ENCODE data around the gene SLCO1A2.

The SLCO1A2 gene

DNA sequence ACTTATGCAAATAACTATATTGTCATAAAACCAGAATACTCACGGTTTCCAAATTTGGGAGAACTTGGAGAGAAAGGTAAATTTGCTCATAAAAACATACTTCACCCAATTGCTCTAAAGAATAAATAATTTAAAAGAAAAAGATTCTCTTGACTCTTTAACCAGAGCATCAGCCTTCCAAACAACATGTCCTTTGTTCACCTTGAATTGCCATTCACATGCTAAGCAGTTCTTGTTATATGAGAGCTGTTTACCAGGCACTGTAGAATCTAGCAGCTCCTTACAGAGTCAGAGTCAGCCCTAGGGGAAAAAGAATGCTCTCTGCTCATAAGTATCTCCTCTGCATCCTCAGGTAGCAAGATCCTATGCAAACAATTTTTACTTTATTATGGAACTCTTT is 10.2 kb downstream of the SLCO1A2 start:
- DNase-seq = no peak

DNA sequence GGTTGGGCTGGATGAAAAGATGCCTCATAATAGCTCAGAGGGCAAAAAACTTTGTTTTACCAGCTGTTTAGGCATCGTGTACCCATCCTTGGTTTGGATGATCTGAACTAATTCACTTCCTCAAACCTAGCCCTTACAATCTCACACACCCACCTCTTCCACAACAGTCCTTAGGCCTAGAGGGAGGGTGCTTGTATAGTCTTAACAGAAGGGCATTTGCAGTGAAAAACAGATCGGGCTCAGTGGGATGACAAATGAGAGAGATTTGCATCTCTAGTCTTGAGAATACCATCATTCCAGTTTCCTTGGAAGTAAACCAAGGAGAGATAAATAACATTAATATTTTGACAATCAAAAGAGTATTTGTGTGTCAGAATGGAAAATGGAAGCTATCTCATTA is 11.0 kb downstream of the SLCO1A2 start:
- DNase-seq = no peak

DNA sequence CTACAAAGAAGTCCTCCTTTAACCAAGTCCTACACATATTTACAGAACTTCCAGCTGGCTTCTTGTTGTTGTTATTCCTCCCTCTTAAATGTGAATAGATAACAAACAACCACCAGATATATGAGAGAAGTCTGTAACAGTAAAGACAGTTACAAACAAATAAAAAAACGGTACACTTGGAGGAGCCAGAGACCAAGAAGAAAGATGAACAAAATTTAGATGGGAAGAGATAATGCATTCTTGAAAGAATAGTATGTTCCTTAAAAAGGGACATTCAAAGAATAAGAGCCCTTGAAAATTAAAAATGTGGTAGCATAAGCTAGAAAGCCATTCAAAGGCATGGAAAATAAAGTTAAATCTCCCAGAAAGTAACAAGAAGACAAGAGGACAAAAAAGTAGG is 25.9 kb downstream of the SLCO1A2 start:
- DNase-seq = no peak

DNA sequence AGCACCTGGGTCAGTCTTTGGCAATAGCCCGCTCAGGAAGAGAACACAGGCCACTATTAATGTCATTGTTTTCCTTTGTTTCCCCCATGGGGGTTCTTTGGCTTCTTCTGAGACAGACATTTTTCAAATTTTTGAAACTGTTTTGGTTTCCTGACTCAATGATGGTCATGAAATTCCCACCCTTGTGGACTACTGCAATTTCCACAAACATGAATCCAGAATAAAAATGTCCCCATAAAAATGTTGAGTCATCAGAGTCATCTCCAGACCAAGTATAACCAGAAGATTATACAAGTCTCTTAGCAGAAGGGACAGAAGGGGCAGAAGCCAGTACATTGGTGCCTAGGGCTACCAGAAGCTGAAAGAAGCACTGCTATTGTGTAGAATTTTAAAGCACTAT is 29.1 kb downstream of the SLCO1A2 start:
- DNase-seq = no peak

DNA sequence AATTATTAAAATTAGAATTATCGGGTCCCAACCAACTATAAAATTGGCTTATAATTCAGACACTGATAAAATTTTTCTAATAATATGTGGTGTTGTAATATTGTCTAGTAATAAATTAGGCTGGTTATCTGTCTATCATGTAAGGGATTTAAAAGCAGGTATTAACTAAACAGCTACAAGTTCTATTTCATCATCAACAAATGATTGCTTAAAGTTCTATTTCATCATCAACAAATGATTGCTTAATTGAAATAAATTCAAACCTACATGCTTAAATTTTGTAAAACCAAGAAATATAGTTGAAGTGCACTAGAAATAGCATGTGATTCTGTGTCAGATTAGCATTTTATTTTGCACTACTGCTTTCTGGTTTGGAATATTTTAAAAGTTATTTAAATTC is 34.1 kb downstream of the SLCO1A2 start:
- DNase-seq = no peak

DNA sequence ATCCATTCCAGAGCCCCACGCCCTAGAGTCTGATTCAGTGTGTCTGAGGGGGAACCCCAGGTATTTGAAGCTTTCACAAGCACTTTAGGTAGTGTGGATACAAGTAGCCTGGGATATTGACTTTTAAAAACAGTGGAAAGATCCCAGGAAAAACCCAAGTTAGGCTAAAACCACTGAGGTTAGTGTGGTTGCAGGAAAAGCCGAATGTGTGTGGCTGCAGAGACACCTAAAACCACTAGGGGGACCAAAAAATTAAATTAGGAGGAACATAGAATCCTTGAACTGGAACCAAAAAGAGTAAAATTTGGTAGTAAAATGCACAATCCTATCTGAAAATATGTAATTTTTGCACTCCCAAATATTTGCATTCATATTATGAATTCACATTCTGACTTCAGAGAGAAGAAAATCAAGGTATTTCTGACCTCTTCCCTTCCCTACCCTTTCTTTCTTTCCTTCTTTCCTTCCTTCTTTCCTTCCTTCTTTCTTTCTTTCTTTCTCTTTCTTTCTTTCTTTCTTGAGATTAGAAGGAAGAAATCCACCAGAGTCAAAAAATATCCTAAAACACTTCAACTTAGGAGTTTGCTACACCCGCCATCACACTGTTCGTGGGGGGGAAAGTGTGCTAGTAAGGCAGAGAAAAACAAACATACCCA is 37.8 kb downstream of the SLCO1A2 start:
- no peak for DNase-seq

DNA sequence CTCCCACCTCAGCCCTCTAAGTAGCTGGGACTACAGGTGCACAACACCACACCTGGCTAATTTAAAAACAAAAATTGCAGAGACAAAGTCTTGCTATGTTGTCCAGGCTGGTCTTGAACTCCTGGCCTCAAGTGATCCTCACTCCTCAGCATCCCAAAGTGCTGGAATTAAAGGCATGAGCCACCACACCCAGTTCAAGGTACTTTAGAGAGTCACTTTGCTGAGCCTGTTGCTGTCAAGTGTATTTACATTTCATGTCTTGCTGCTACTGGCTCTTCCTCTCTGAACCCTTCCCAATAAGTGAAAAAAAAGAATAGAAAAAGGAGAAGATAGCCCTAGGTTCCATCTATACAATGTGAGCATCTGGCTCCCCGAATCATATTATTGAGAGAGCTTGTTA is 38.4 kb downstream of the SLCO1A2 start:
- no peak for DNase-seq

DNA sequence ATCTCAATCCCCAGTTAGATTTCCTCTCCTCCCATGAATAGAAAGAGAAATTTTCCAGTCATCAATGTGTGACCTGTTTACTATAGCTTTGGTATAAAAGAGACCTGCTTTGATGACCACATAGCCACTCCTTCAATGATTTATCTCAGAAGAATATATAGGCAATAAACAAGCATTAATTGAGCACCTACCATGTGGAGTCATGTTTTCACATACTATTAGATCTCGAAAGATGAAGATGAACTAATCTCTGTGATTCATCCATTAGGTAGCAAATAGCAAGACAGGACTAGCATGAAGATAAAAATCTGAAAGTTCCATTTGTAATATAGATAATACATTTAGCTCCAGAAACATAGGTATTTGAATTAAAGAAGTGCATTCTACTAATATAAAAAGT is 40.5 kb downstream of the SLCO1A2 start:
- DNase-seq = no peak

DNA sequence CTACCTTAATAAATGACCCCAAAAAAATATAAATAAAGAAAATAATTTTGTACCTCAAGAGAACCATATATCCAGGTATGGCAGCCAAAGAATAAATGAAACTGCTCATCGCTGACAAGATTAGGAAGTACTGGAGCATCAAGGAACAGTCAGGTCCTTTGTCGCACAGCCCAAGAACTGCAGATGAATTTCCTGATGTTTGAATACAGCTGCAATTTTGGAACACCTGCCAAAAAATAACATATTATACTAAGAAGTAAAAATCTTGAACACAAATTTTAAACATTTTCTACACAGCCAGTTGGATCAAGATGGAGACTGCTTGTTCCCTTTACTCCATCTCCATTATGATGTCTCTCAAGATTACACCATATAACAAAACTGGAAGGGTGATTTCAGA is 42.6 kb downstream of the SLCO1A2 start:
- no peak for DNase-seq

DNA sequence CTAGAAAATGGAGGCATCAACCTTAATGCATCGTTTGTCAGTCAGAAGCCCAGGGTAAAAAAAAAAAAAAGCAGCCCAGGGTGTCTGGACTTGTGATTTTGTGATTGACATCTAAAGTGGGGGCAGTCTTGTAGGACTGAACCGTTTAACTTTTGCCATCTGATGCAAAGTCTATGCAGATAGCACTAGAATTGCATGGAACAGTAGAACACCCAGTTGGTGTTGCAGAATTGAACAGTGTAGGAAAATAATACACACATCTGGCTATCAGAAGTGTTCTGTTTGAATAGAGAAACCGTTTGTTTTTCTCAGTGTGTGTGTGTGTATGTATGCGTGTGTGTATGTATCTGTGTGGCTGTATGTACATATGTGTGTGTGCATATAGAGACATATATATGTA is 45.0 kb downstream of the SLCO1A2 start:
- DNase-seq = no peak

DNA sequence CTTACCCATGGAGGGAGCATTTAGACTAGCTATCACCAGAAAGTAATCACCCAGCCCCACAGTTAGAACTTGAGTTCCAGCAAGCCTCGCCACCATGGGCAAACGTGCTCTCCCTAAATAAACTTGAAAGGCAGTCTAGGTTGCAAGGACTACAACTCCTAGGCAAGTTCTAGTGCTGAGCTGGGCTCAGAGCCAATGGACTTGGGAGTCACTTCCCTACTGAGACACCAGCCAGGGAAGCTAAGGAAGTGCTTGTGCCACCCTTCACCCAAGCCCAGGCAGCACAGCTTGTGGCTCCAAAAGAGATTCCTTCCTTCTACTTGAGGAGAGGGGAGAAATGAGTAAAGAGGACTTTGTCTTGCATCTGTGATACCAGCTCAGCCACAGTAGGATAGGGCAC is 57.9 kb downstream of the SLCO1A2 start:
- no peak for DNase-seq

DNA sequence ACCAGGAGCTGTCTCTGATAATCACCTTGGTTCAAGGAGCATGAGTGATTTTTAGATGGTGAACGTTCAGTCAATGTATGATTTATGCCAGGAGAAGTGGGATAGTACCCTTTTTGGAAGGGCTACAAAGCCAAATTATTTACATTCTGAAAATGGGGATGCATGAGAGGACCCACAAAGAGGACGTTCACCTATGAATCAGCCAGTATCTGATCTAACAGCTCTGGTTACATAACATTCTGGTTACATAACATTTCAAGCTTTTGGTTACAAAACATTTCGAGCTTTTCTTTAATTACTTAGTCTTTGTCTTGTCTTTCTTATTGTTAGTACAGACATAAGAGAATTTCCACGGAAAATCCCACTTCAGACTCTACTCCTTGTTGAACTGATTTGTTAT is 68.8 kb downstream of the SLCO1A2 start:
- DNase-seq = no peak

DNA sequence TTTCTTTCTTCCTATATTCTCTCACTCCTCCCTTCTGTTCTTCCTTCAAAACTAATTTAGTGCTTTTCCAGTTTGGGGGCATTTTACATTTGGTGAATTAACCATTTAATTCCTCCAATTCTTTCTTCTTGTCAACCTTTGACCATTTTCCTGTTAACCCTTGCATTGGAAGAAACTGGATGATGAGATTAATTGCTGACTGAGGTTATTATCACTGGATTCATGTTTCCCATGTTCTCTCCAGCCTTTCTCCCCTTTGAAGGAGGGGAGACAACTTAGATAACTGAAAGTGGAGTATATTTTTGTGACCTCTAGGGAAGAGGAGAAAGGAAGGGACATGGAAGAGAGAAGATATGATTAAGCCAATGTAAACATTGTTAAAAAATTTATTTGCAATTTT is 70.5 kb downstream of the SLCO1A2 start:
- no peak for DNase-seq

DNA sequence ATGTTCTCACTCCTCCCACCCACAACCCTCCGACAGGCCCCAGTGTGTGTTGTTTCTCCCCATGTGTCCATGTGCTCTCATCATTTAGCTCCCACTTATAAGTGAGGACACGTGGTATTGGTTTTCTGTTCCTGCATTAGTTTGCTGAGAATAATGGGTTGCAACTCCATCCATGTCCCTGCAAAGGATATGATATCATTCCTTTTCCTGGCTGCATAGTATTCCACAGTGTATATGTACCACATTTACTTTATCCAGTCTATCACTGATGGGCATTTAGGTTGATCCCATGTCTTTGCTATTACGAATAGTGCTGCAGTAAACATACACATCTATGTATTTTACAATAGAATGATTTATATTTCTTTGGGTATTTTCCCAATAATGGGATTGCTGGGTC is 77.5 kb downstream of the SLCO1A2 start:
- no peak for DNase-seq

DNA sequence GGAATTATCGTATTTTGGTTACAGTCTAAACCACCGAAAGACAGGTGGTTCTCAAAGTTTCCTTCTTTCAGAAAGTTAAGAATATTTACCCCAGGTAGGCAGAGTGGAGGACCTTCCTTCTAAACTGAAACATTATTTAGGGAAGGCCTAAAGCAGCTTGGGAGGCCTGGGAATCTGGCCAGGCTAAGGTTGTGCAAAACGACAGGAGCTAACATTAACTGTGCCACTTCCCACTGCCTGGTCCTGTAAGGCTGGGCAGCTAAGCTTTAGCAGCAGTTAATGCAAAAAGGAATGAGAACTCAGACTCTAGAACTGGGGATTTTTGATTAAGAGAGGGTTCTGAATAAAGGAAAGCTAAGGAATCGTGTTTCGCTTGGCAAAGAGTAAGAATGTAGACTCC is 82.6 kb downstream of the SLCO1A2 start:
- DNase-seq = no peak

DNA sequence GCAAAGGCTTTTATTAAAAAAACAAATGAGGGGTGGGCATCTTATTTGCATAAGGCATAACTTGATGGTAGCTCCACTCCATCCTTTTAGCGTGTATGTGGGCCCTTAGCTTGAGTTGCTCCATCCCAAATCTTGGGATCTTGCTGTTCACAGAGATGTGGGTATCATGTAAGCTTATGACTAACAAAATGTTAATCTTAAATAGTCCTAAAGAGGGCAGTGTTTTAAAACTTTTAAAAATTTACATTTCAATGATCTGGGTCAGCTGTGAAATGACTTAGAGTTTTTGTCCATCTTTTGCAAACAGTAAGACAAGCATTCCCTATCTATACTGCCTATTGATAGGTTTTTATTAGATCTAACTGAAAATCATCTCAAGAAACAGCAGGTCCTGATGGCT is 86.0 kb downstream of the SLCO1A2 start:
- no peak for DNase-seq

DNA sequence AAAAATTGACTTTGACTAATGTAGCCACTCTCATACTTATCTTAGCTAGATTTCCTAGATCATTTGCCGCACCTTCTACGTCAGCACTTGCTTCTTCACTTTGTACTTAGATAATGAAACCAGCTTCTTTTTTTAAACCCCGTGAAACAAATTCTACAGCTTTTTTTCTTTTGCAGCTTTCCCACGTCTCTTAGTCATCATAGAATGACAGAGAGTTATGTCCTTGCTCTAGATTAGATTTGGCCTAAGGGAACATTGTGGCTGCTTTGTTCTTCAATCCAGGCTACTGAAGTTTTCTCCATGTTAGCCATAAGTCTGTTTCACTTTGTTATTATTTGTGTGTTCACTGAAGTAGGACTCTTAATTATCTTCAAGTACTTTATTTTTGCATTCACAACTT is 94.9 kb downstream of the SLCO1A2 start:
- DNase-seq = no peak

DNA sequence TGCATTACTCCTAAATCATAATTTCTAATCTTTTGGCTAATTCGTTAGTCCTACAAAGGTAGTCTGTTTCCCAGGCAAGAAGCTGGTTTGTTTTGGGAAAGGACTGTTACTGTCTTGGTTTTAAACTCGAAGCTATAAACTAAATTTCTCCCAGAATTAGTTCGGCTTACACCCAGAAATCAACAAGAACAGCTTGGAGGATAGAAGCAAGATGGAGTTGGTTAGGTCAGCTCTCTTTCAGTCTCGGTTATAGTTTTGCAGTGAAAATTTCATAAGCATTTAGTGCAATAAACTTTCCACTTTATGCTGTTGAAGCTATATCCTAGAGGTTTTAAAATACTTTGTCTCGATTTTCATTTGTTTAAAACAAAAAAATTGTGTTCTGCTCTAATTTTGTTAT is 100.3 kb downstream of the SLCO1A2 start:
- DNase-seq = no peak

DNA sequence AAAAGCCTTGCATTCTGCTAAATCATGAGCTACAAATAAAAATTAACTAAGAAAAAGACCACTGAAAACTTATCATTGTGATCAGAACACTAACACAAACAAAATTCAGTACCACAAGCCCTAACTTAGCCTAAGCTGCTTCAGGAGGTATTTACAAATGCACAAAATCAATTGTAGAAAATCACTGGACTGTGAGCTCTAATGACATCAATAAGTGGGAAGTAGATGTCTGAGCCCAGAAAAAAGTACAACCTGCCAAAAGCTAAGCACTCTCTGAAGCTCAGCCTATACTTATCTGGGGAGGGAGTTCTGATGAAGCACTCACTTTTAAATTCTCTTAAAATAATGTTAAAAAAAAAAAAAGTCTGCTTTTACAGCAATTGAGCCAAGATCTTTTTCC is 110.8 kb downstream of the SLCO1A2 start:
- DNase-seq = no peak

DNA sequence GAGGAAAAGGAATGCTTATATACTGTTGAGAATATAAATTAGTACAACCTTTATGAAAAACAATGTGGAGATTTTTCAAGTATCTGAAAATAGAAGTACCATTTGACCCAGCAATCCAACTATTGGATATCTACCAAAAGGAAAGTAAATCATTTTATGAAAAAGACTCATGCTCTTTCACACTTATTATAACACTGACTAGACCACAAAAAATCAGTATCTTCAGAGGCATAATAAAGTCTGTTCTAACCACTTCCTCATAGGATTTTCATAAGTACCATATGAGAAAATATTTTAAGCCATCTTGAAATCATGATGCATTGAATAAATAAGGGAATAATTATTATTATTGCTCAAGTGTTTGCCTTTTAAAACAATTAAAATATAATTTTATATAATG is 112.9 kb downstream of the SLCO1A2 start:
- no peak for DNase-seq

DNA sequence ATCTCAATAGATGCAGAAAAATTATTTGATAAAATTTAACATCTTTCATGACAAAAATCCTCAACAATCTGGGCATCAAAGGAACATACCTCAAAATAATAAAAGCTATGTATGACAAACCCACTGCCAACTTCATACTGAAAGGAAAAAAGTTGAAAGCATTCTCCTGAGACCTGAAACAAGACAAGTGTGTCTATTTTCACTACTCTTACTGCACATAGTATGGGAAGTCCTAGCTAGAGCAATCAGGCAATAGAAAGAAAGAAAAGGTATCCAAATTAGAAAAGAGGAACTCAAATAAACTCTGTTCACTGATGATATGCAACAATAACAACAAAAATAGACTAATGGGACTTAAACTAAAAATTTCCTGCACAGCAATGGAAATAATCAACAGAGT is 113.6 kb downstream of the SLCO1A2 start:
- no peak for DNase-seq

DNA sequence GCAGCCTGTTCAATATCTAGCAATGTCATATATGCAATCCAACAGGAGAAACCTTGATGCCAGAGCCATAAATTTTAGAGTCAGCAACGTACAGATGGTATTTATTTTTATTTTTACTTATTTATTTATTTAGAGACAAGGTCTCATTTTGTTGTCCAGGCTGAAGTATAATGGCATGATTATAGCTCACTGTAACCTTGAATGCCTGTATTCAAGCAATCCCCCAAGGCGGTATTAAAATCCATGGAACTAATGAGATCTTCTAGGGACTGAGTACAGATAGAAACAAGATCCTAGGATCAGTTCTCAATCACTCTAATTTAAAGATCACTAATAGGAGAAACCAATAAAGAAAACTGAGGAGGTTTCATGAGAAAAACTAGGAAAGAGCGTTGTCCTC is 114.5 kb downstream of the SLCO1A2 start:
- no peak for DNase-seq

DNA sequence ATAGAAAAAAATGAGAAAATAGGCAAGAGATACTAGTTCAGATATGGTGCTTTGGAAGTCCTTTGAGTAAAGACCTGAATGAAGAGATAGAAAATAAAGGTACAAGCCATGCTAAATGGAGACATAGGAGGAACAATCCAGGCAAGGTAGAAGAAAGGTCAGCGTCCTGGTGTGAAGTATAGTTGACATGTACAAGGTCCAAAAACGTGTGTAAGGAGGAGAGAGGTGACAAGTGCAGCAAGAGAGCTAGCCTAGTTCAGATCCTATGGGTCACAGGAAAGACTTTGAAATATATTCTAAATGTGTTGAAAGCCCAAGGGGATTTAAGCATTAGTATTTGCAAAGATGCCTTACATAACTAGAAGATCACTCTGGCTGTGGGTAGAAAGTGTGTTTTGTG is 115.5 kb downstream of the SLCO1A2 start:
- no peak for DNase-seq

Measured in activated gamma-delta T cell (primary cell).